HCT116 (cell line): Measurements from ENCODE around the gene NCKAP5. TPM values are rescaled to one million over a fixed set of nuclear protein-coding genes. Genes with fewer than 3 reads are reported as not detected.
"Not testable (repeated sequence)": the region's sequence is repeated elsewhere in the genome, so short reads cannot be mapped to it uniquely, and the experiment has no call there.

Experiments used
- ATAC-seq: fragments of 200-7000 bp; cut with Tn5 transposase; 2 replicates; pipeline ENCODE4 v1.9.1; 2020; ENCODE audit warnings: mild to moderate bottlenecking, moderate library complexity
- BruUV-seq: library from RNA; stranded (reverse); fragments of 400-500 nt; replicated peaks from 2 replicates; lab custom pipeline; 2021; lab: Mats Ljungman, UMichigan
- CTCF ChIA-PET: fragments of 300-600 bp; sonication (Branson Sonifier 250); formaldehyde crosslinking; loops from one replicate; lab custom pipeline; 2021; ENCODE audit warnings: antibody characterized with exemption; lab: Charles Lee
- POLR2A ChIA-PET: fragments of 300-600, 350-600 bp; sonication (Branson Sonifier 250); formaldehyde crosslinking; loops from one replicate; lab custom pipeline; 2021; ENCODE audit warnings: antibody characterized with exemption; lab: Charles Lee
- RAD21 ChIA-PET, 2 experiments: fragments of 300-600 bp; sonication (Branson Sonifier 250); formaldehyde crosslinking; loops; one replicate each; lab custom pipeline; 2023; ENCODE audit warnings: low total read pairs in 2 of 2; ENCODE audit not compliant: uncharacterized antibody in 2 of 2, unreplicated experiment in 2 of 2, low non-redundant PET in 1 of 2; lab: Charles Lee
- DNase-seq: peaks from one replicate; pipeline ENCODE4 v3.0.0-alpha.2; 2010; ENCODE audit warnings: low read depth, low spot score
- H2AFZ ChIP-seq: fragments of 200-600 bp; shearing (Covaris generic), sonication (generic); 2 replicates; pipeline ENCODE4 v1.6.1; 2017; ENCODE audit warnings: low read depth, mixed run types, mixed read lengths, antibody characterized with exemption, low read length; ENCODE audit not compliant: poor library complexity, severe bottlenecking
- H3K27ac ChIP-seq: 2 replicates; pipeline ENCODE4 v1.5.1; 2012; ENCODE audit warnings: low read depth, low read length
- H3K27me3 ChIP-seq: fragments of 200-600 bp; sonication (generic); 2 replicates; pipeline ENCODE4 v1.6.1; 2016; ENCODE audit warnings: mixed run types, low read length, mixed read lengths; ENCODE audit not compliant: insufficient read depth
- H3K36me3 ChIP-seq, 2 experiments: fragments of 200-500 bp in 1 of 2; fragments of 200-600 bp in 1 of 2; sonication (Bioruptor generic) in 1 of 2; sonication (generic) in 1 of 2; 2 replicates each; pipeline versions ENCODE4 v1.5.1 to v1.6.1; 2014 to 2016; ENCODE audit warnings: low read length in 2 of 2, inconsistent platforms in 1 of 2, mixed read lengths in 1 of 2, mixed run types in 1 of 2; ENCODE audit not compliant: insufficient read depth in 2 of 2, control insufficient read depth in 1 of 2
- H3K4me1 ChIP-seq, 2 experiments: fragments of 200-600 bp in 1 of 2; sonication (generic) in 1 of 2; 2 replicates each; pipeline versions ENCODE4 v1.5.1 to v1.6.1; 2012 to 2017; ENCODE audit warnings: low read length in 2 of 2, inconsistent platforms in 1 of 2, mild to moderate bottlenecking in 1 of 2, mixed read lengths in 1 of 2, mixed run types in 1 of 2, moderate library complexity in 1 of 2; ENCODE audit not compliant: insufficient read depth in 2 of 2, control insufficient read depth in 1 of 2
- H3K4me2 ChIP-seq: fragments of 200-600 bp; sonication (generic); 2 replicates; pipeline ENCODE4 v1.6.1; 2017; ENCODE audit warnings: mixed run types, low read length, mixed read lengths
- H3K4me3 ChIP-seq, 2 experiments: fragments of 200-600 bp in 1 of 2; sonication (generic) in 1 of 2; replicated peaks in 1 of 2; 2 replicates each; pipeline ENCODE4 v1.5.1; 2011 to 2016; ENCODE audit warnings: low read length in 2 of 2, control low read depth in 1 of 2, low read depth in 1 of 2, mild to moderate bottlenecking in 1 of 2, mixed read lengths in 1 of 2, mixed run types in 1 of 2
- H3K79me2 ChIP-seq: fragments of 200-600 bp; sonication (generic); 2 replicates; pipeline ENCODE4 v1.6.1; 2017; ENCODE audit warnings: mild to moderate bottlenecking, mixed run types, low read length, moderate library complexity, mixed read lengths; ENCODE audit not compliant: insufficient read depth
- H3K9ac ChIP-seq: fragments of 200-600 bp; sonication (generic); 2 replicates; pipeline ENCODE4 v1.6.1; 2016; ENCODE audit warnings: low read length, mixed read lengths
- H3K9me2 ChIP-seq: fragments of 200-600 bp; sonication (generic), shearing (Covaris generic); 2 replicates; pipeline ENCODE4 v1.6.1; 2017; ENCODE audit warnings: mixed run types, mild to moderate bottlenecking, moderate library complexity; ENCODE audit not compliant: insufficient read depth
- H3K9me3 ChIP-seq, 2 experiments: fragments of 200-500 bp in 1 of 2; fragments of 200-600 bp in 1 of 2; sonication (Bioruptor generic) in 1 of 2; sonication (generic) in 1 of 2; 2 replicates each; pipeline ENCODE4 v1.6.1; 2014 to 2017; ENCODE audit warnings: low read length in 2 of 2, mixed read lengths in 2 of 2, inconsistent platforms in 1 of 2, low read depth in 1 of 2, mild to moderate bottlenecking in 1 of 2, mixed run types in 1 of 2, moderate library complexity in 1 of 2; ENCODE audit not compliant: control insufficient read depth in 1 of 2, insufficient read depth in 1 of 2
- H4K20me1 ChIP-seq: fragments of 200-600 bp; sonication (generic), shearing (Covaris generic); 2 replicates; pipeline ENCODE4 v1.6.1; 2017; ENCODE audit warnings: mixed run types, mild to moderate bottlenecking, moderate library complexity; ENCODE audit not compliant: insufficient read depth
- CBX3 ChIP-seq: IDR thresholded peaks from 2 replicates; pipeline ENCODE4 v1.6.1; 2012; ENCODE audit warnings: low read depth
- CEBPB ChIP-seq: IDR thresholded peaks from 2 replicates; pipeline ENCODE4 v1.6.1; 2012; ENCODE audit warnings: low read depth
- EGR1 ChIP-seq: IDR thresholded peaks from 2 replicates; pipeline ENCODE4 v1.6.1; 2012; ENCODE audit warnings: low read depth
- EZH2 ChIP-seq: fragments of 200-600 bp; sonication (generic); IDR thresholded peaks from 2 replicates; pipeline ENCODE4 v1.6.1; 2017; ENCODE audit warnings: antibody characterized with exemption, mixed run types
- EZH2phosphoT487 ChIP-seq: fragments of 200-600 bp; IDR thresholded peaks from 2 replicates; pipeline ENCODE4 v1.6.1; 2018; ENCODE audit warnings: antibody characterized with exemption, borderline replicate concordance
- JUND ChIP-seq: IDR thresholded peaks from 2 replicates; pipeline ENCODE4 v1.6.1; 2012
- RAD21 ChIP-seq: IDR thresholded peaks from 2 replicates; pipeline ENCODE4 v1.6.1; 2012; ENCODE audit warnings: low read depth, mild to moderate bottlenecking
- SIN3A ChIP-seq: IDR thresholded peaks from 2 replicates; pipeline ENCODE4 v1.6.1; 2012; ENCODE audit warnings: low read depth
- SP1 ChIP-seq: IDR thresholded peaks from 2 replicates; pipeline ENCODE4 v1.6.1; 2012; ENCODE audit warnings: low read depth
- SRF ChIP-seq: IDR thresholded peaks from 2 replicates; pipeline ENCODE4 v1.6.1; 2012; ENCODE audit warnings: low read depth
- TCF7L2 ChIP-seq: IDR thresholded peaks from 2 replicates; pipeline ENCODE4 v1.7.0; 2011; ENCODE audit warnings: borderline replicate concordance, inconsistent platforms; ENCODE audit not compliant: insufficient read depth, insufficient read length; ENCODE audit errors: extremely low read depth
- YY1 ChIP-seq: IDR thresholded peaks from 2 replicates; pipeline ENCODE4 v1.6.1; 2011; ENCODE audit warnings: low read length, low read depth, moderate library complexity, mild to moderate bottlenecking; ENCODE audit not compliant: insufficient replicate concordance; ENCODE audit errors: extremely low read depth
- ZFX ChIP-seq: fragments of 450-650 bp; IDR thresholded peaks from 2 replicates; pipeline ENCODE4 v1.6.1; 2017
- ZNF274 ChIP-seq: fragments of 200-500 bp; sonication (Bioruptor generic); IDR thresholded peaks from 2 replicates; pipeline ENCODE4 v1.6.1; 2014; ENCODE audit warnings: mild to moderate bottlenecking, low read depth, low read length, inconsistent platforms
- intact Hi-C: fragments of 100-400 bp; cut with micrococcal nuclease; formaldehyde crosslinking; loops from 2 replicates; pipeline ENCODE4 v1.10.0; 2022
- total RNA-seq: library from RNA; stranded (reverse); gene quantifications from one replicate; pipeline ENCODE4 v1.2.1, GENCODE V29; 2021; ENCODE audit not compliant: unreplicated experiment
- TF ChIP-seq, protein P1 (sequence below), 3 experiments: fragments of 200-600 bp in 1 of 3; sonication (generic) in 1 of 3; IDR thresholded peaks in 2 of 3; conservative IDR thresholded peaks in 1 of 3; 2 replicates each; pipeline ENCODE4 v1.5.1; 2012 to 2017; ENCODE audit warnings: low read depth in 2 of 3, low read length in 2 of 3, antibody characterized with exemption in 1 of 3, borderline replicate concordance in 1 of 3, control low read depth in 1 of 3, mild to moderate bottlenecking in 1 of 3, mixed read lengths in 1 of 3, mixed run types in 1 of 3, moderate library complexity in 1 of 3; ENCODE audit not compliant: insufficient read depth in 1 of 3
- TF ChIP-seq, protein P2 (sequence below): IDR thresholded peaks from 2 replicates; pipeline ENCODE4 v1.6.1; 2011; ENCODE audit warnings: mild to moderate bottlenecking, low read length, moderate library complexity; ENCODE audit not compliant: insufficient replicate concordance; ENCODE audit errors: extremely low read depth

Gene NCKAP5
- total RNA-seq, 1 experiment from 2014 or later, result 0.30 TPM

DNA sequence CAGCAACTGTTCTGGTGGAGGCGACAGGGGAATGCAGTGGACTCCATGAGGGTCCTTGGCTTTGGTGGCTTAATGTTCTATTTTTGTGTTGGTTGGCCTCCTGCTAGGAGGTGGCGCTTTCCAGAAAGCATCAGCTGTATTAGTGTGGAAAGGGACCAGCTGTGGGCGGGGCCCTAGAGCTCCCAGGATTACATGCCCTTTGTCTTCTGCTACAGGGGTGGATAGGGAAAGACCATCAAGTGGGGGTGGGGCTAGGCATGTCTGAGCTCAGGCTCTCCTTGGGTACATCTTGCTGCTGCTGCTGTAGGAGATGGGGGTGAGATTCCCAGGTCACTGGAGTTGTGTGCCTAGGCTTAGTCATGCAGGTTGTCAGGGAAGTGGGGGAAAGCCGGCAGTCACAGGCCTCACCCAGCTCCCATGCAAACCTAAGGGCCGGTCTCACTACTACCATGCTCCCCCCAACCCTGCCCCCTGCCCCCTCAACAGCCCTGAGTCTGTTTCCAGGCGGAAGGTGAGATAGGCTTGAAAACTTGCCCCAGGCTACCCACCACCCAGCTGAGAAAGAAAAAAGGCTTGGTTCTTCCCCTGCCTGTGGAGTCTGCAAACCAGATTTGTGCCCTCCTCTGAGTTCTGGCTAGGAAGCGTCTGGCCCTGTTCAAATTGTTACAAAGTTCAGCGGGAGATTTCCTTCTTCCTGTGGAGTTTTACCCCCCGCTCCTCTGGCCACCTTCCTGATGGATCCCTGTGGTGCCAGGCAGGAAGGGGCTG is 756.9 kb downstream of the NCKAP5 start:
- H3K36me3 ChIP-seq, result no peaks in the 10 kb centered on the region
- no peak overlapping the region for H3K4me2 ChIP-seq
- 0 out of 2 replicates have a peak, but pooled peaks cover 3% of the 10 kb centered on the region for H3K27me3 ChIP-seq
- H4K20me1 ChIP-seq, result no peaks in the 10 kb centered on the region
- H3K9ac ChIP-seq, result no peak overlapping the region
- no peak overlapping the region for H3K4me3 ChIP-seq
- H3K9me2 ChIP-seq, result no peaks in the 10 kb centered on the region
- no peaks in the 10 kb centered on the region for H3K9me3 ChIP-seq
- no peaks in the 10 kb centered on the region for H3K79me2 ChIP-seq
- POLR2A ChIA-PET, result no interaction called here
- no TSS peak for BruUV-seq
- H3K27ac ChIP-seq, result no peak overlapping the region
- DNase-seq (no peak), ATAC-seq (no peak)
- RAD21 ChIA-PET, result no interaction called here
- TF ChIP-seq RAD21, result no peak
- TF ChIP-seq YY1, result no peak
- TF ChIP-seq CBX3, result no peak
- no peak for TF ChIP-seq ZNF274
- no peak for TF ChIP-seq SRF
- TF ChIP-seq, protein P1, sequence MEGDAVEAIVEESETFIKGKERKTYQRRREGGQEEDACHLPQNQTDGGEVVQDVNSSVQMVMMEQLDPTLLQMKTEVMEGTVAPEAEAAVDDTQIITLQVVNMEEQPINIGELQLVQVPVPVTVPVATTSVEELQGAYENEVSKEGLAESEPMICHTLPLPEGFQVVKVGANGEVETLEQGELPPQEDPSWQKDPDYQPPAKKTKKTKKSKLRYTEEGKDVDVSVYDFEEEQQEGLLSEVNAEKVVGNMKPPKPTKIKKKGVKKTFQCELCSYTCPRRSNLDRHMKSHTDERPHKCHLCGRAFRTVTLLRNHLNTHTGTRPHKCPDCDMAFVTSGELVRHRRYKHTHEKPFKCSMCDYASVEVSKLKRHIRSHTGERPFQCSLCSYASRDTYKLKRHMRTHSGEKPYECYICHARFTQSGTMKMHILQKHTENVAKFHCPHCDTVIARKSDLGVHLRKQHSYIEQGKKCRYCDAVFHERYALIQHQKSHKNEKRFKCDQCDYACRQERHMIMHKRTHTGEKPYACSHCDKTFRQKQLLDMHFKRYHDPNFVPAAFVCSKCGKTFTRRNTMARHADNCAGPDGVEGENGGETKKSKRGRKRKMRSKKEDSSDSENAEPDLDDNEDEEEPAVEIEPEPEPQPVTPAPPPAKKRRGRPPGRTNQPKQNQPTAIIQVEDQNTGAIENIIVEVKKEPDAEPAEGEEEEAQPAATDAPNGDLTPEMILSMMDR (IDR thresholded peaks at IDR 0.05 in 2 of 3, conservative IDR thresholded peaks at IDR 0.05 in 1 of 3; ENCODE audit: borderline replicate concordance in 1 of 3, insufficient read depth in 1 of 3, low read depth in 2 of 3, low read length in 2 of 3), result no peak
- TF ChIP-seq JUND, result no peak
- no peak for TF ChIP-seq CEBPB
- TF ChIP-seq EZH2, result no peak
- TF ChIP-seq ZFX, result no peak
- TF ChIP-seq EGR1, result no peak
- TF ChIP-seq, protein P2, sequence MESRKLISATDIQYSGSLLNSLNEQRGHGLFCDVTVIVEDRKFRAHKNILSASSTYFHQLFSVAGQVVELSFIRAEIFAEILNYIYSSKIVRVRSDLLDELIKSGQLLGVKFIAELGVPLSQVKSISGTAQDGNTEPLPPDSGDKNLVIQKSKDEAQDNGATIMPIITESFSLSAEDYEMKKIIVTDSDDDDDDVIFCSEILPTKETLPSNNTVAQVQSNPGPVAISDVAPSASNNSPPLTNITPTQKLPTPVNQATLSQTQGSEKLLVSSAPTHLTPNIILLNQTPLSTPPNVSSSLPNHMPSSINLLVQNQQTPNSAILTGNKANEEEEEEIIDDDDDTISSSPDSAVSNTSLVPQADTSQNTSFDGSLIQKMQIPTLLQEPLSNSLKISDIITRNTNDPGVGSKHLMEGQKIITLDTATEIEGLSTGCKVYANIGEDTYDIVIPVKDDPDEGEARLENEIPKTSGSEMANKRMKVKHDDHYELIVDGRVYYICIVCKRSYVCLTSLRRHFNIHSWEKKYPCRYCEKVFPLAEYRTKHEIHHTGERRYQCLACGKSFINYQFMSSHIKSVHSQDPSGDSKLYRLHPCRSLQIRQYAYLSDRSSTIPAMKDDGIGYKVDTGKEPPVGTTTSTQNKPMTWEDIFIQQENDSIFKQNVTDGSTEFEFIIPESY, result no peak
- no peak for TF ChIP-seq TCF7L2
- TF ChIP-seq SP1, result no peak
- no peak for TF ChIP-seq SIN3A
- TF ChIP-seq EZH2phosphoT487, result no peak
- intact Hi-C loops, result no loop called here
- no peaks in the 10 kb centered on the region for H3K4me1 ChIP-seq
- H2AFZ ChIP-seq, result no peak overlapping the region
- CTCF ChIA-PET, result no interaction called here

DNA sequence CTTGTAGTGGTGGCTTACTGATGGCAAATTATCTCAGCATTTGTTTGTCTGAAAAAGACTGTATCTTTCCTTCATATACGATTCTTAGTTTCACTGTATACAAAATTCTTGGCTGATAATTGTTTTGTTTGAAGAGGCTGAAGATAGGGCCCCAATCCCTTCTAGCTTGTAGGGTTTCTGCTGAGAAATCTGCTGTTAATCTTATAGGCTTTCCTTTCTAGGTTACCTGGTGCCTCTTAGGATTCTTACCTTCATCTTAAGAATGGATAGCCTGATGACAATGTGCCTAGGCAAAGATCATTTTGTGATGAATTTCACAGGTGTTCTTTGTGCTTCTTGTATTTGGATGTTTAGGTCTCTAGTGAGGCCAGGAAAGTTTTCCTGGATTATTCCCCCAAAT is 758.3 kb downstream of the NCKAP5 start:
- H3K9ac ChIP-seq, H3K27ac ChIP-seq, H3K4me3 ChIP-seq, H3K36me3 ChIP-seq, CTCF ChIA-PET, H4K20me1 ChIP-seq, ATAC-seq, H3K79me2 ChIP-seq, H2AFZ ChIP-seq, RAD21 ChIA-PET, DNase-seq, POLR2A ChIA-PET, H3K9me2 ChIP-seq, intact Hi-C loops, BruUV-seq, H3K27me3 ChIP-seq, H3K4me2 ChIP-seq, H3K4me1 ChIP-seq, H3K9me3 ChIP-seq: not testable (repeated sequence)
